HG03439 (cell line): ENCODE measurements around the gene HSPB9.
A peak's percentile ranks its signal among the peaks of the same experiment; 100 is the strongest.

Source experiments
- ATAC-seq: cut with Tn5 transposase; IDR thresholded peaks from one replicate; pipeline ENCODE4 v1.9.1; 2021; ENCODE audit warnings: mild to moderate bottlenecking, moderate library complexity; ENCODE audit not compliant: unreplicated experiment

Gene HSPB9

DNA sequence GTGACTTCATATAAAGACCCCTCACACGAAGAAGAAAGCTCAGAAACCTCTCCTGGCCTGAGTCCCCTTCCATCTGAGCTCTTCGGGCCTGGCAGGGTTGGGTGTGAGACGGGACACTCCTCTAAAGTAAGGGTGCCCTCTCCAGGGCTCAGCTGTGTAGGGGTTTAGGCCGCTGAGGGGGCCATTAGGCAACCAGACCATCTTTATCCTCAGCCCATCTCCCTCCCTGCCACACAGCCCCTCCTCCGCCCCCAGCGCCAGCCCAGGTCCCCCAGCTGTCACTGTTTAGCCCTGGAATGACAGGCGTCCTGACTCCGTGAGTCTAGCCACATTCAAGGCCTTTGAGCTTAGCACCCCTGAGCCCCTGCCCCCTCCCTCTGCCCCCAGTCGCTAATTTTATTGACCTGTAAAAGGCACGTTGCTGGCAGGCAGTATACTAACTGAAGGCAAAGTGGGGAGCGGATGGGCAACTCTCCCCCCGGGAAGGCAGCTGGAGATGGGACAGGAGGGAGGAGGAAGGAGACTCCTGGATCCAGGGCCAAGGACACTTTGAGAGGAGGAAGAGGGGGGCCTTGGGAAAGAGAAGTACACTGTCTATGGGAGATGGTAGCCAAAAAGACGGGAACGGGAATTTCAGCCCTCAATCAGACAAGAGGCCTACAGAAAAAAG lies 23.7 kb upstream of the HSPB9 start:
- no peak for ATAC-seq

- ATAC-seq, result no peak
Measured at GRCh38 chr17:42101513-42102292, 20.9 kb upstream of the HSPB9 start.

GRCh38 chr17:42103221-42103954 lies 19.2 kb upstream of the HSPB9 start:
- ATAC-seq, result no peak

- no peak for ATAC-seq
Measured at GRCh38 chr17:42104264-42104663, 18.3 kb upstream of the HSPB9 start.

DNA sequence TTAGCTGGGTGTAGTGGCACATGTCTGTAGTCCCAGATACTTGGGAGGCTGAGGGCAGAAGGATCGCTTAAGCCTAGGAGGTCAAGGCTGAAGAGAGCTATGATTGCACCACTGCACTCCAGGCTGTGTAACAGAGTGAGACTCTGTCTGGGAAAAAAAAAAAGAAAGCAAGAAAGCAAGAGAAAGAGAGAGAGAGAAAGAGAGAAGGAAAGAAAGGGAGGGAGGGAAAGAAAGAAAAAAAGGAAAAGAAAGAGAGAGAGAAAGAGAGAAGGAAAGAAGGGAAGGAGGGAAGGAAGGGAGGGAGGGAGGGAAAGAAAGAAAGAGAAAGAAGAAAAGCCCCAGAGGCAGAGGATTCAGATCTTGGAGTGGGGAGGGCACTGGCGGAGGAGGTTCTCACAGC lies 16.6 kb upstream of the HSPB9 start:
- no peak for ATAC-seq

GRCh38 chr17:42107124-42107523 lies 15.5 kb upstream of the HSPB9 start:
- ATAC-seq, result no peak

GRCh38 chr17:42107597-42108576 lies 14.7 kb upstream of the HSPB9 start:
- ATAC-seq, result peak; percentile 72

DNA sequence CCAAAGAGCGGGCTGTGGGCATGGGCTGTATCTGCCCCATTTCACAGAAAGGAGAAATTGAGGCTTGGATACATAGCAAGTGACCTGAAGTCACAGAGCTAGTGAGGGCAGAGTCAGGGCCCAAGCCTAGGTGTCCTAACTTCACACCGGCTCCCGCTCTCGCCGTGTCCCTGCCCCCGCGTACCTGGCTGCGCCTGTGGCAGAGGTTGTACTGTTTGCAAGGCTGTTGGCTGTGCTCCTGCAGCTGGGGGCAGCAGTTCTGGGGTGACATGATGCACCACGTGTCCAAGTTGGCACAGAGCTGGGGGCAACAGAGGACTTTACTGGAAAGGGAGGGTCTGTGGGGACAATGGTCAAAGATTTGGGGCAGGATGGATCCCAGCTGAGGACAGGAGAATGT lies 13.5 kb upstream of the HSPB9 start:
- ATAC-seq, result no peak

GRCh38 chr17:42110301-42111264 lies 12.0 kb upstream of the HSPB9 start:
- ATAC-seq, result no peak

DNA sequence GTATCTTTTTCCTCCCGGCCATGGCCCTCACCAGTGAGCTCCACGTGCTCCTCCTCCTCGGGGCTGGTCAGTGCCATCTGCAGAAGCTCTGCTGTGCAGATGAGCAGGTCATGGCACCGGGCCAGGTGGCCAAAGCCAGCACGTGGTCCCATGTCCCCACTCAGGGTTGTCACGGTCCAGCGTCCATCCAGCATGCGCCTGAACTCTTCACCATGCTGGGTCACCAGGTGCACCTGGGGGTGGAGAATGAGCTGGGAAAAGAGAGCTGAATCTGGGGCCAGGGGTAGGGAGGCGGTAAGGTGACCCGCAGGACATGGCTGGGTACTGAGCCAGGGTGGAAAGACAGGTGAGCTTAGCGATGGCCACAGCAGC lies 11.4 kb upstream of the HSPB9 start:
- no peak for ATAC-seq

GRCh38 chr17:42111871-42112551 lies 10.6 kb upstream of the HSPB9 start:
- no peak for ATAC-seq

DNA sequence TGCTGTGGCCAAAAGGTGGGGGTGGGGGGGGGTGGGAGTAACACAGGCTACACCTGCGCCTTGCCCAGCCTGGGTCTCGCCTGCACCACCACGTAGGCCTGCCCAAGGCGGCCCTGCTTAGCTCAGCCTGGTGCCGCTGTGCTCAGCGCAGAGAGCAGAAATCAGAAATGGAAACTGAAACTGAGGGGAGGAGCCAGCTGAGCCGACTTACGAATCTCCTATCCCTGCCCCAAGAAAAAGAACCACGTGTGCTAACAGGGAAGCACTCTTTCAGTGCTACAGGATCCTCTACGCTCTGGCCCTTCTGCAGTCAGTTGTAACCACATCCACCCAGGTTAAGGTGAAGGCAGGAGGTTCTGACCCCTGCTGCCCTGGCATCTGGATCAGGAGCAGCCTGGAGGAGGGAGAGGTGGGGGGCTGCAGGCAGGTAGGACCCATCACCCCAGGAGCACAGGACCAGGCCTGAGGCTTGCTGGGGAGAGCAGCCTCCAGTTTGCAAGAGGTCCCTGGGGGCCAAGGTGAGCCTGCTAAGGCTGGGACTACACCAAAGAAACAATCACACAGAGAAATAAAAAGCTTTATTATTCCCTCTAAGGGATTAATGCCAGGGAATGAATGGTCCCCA lies 9.9 kb upstream of the HSPB9 start, which contains the start of gene DHX58:
Gene DHX58, minus strand, starts transcription at position 163 of the 625 bp plus-strand sequence. CDS start 822 bp downstream, outside the sequence.
- ATAC-seq, result peak; percentile 52

DNA sequence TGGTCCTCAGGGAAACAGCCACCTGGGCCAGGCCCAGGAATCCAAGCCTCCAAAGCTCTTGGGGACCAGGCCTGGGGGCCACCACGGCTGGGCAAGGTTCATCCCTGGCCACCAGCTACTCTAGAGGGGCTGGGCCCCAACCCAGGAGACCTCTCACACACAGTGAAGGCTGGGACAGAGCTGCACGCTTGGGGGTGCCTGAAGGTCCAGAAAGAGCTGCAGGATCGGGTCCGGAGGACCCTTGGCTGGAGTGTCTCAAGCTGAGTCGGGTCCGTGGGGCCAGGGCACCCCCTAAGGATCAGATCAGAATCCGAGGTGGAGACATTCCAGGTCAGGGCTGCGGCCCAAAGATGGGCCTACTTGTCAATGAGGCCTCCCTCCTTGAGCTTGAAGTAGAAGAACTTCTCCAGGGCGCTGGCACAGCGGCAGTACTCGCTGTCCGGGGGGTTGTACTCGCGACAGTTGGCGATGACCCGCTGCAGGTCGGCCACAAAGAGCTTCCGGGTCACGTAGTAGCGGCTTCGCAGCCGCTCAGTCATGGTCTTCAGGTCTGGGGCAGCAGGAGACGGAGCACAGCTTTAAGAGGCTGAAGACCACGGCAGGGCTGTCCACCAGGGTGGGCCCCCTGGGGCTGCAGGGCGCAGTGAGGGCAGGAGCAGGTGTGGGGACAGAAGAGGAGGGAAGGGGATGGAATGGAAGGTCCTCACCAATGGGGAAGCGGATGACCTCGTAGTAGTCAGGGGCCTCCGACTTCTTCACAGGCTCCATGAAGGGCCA lies 9.1 kb upstream of the HSPB9 start:
- ATAC-seq, result no peak

DNA sequence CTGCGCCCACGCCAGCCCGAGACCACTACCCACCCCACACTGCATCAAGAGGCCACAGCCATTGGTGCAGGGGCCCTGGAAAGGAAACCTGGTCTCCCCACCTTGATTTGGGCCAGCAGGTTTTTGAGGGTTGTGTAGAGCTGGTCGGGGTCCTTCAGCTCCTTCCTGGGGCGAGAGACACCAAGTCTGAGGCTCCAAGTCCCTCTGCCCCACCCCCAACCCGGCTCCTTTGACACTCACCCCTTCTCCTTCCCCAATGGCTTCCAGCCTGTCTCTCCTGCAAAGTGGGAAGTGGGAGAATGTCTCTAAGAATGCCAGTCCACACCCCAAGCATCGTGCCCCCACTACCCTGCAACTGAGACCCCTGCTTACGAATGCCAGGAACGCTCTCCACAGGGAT lies 8.5 kb upstream of the HSPB9 start:
- ATAC-seq, result no peak

GRCh38 chr17:42116705-42117396 lies 5.8 kb upstream of the HSPB9 start:
- no peak for ATAC-seq

DNA sequence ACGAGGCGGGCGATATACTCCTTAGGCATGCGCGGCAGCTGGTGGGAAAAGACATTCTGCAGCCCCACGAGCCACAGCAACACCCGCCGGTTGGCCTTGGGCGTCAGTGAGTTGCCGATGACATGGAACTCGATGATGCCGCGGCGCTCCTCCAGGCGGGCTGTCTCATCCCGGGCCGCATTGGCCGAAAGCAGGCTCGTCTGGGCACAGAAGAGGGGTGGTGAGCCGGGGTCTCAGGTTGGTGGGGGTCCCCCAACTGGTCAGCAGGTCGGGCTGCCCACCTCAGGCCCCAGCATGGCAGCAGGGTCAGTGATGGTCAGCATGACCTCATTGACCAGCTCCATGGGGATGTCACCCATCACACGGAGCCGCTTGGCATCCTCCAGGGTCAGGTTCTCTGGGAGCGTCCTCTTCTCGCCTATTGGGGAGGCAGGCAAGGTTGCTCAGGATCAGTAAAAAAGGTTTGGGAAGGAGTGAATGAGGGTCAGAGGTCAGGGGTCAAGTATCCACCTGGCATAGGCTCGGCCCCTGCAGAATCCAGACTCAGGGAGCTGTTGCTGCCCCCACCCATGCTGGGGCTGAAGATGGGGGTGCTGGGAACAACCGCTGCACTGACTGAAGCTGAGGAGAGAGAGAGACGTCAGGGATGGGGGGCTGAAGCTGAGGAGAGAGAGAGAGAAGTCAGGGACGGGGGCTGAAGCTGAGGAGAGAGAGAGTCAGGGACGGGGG lies 5.0 kb upstream of the HSPB9 start:
- no peak for ATAC-seq
